H1 (cell line): Measurements from ENCODE around the gene RINT1. TPM values are rescaled to one million over a fixed set of nuclear protein-coding genes. Genes with fewer than 3 reads are reported as not detected.
A peak's percentile ranks its signal among the peaks of the same experiment; 100 is the strongest.

Source experiments
- CTCF ChIA-PET: fragments of 300-600 bp; sonication (Branson Sonifier 250); formaldehyde crosslinking; loops from one replicate; lab custom pipeline; 2021; ENCODE audit not compliant: partially characterized antibody; lab: Charles Lee
- POLR2A ChIA-PET: fragments of 300-600 bp; sonication (Branson Sonifier 250); formaldehyde crosslinking; loops from one replicate; lab custom pipeline; 2021; ENCODE audit warnings: inconsistent platforms; ENCODE audit not compliant: partially characterized antibody; lab: Charles Lee
- DNase-seq, 2 experiments: peaks; one replicate each; pipeline versions ENCODE4 v3.0.0 to v3.0.0-alpha.2; 2010 to 2022; ENCODE audit warnings: low spot score in 2 of 2, low read depth in 1 of 2, mixed read lengths in 1 of 2
- FAIRE-seq: peaks from 2 replicates; lab custom pipeline; 2011; peaks lifted over from hg19 to GRCh38; lab: Jason Lieb, UNC
- H2AFZ ChIP-seq: 2 replicates; pipeline ENCODE4 v1.8.1; 2012; ENCODE audit warnings: low read length, inconsistent platforms
- H2AK5ac ChIP-seq: 2 replicates; pipeline ENCODE4 v1.6.1; 2013; ENCODE audit warnings: low read depth, low read length
- H2BK120ac ChIP-seq: replicated peaks from 2 replicates; pipeline ENCODE3; 2013; ENCODE audit warnings: low read depth, low read length, inconsistent platforms
- H2BK12ac ChIP-seq: 2 replicates; pipeline ENCODE4 v1.6.1; 2013; ENCODE audit warnings: low read depth, low read length
- H2BK15ac ChIP-seq: 2 replicates; pipeline ENCODE4 v1.6.1; 2013; ENCODE audit warnings: low read length
- H2BK20ac ChIP-seq: 2 replicates; pipeline ENCODE4 v1.6.1; 2013; ENCODE audit warnings: low read length
- H2BK5ac ChIP-seq: 2 replicates; pipeline ENCODE4 v1.6.1; 2013; ENCODE audit warnings: low read depth, low read length
- H3K14ac ChIP-seq: 2 replicates; pipeline ENCODE4 v1.6.1; 2013; ENCODE audit warnings: inconsistent platforms; ENCODE audit not compliant: insufficient read length
- H3K18ac ChIP-seq: 2 replicates; pipeline ENCODE4 v1.6.1; 2013; ENCODE audit warnings: low read length; ENCODE audit errors: extremely low read depth
- H3K23ac ChIP-seq: 2 replicates; pipeline ENCODE4 v1.6.1; 2013; ENCODE audit warnings: inconsistent platforms; ENCODE audit not compliant: insufficient read length
- H3K23me2 ChIP-seq: 2 replicates; pipeline ENCODE4 v1.6.1; 2013; ENCODE audit warnings: low read depth, low read length
- H3K27ac ChIP-seq: 2 replicates; pipeline ENCODE4 v1.6.1; 2011; ENCODE audit warnings: low read depth, low read length, inconsistent platforms
- H3K27me3 ChIP-seq, 4 experiments: replicated peaks in 1 of 4; 1 replicate in 1 of 4; 2 replicates in 3 of 4; pipeline versions ENCODE4 v1.6.1 to v1.8.1; 2011 to 2013; ENCODE audit warnings: low read length in 3 of 4, mild to moderate bottlenecking in 3 of 4, inconsistent platforms in 2 of 4, mixed read lengths in 2 of 4, moderate library complexity in 1 of 4; ENCODE audit not compliant: control insufficient read depth in 3 of 4, insufficient read depth in 3 of 4; ENCODE audit errors: extremely low read depth in 1 of 4
- H3K36me3 ChIP-seq, 4 experiments: 2 replicates each; pipeline versions ENCODE4 v1.6.1 to v1.8.1; 2011 to 2013; ENCODE audit warnings: mild to moderate bottlenecking in 4 of 4, low read length in 3 of 4, moderate library complexity in 2 of 4, control low read depth in 1 of 4, inconsistent platforms in 1 of 4; ENCODE audit not compliant: insufficient read depth in 4 of 4, control insufficient read depth in 2 of 4
- H3K4ac ChIP-seq: replicated peaks from 2 replicates; pipeline ENCODE3; 2013; ENCODE audit warnings: low read length, low read depth, mixed read lengths, inconsistent platforms; ENCODE audit not compliant: insufficient read length
- H3K4me1 ChIP-seq, 4 experiments: replicated peaks in 1 of 4; 1 replicate in 1 of 4; 2 replicates in 3 of 4; pipeline versions ENCODE4 v1.6.1 to v1.8.1; 2011 to 2013; ENCODE audit warnings: low read length in 3 of 4, inconsistent platforms in 2 of 4, mixed read lengths in 1 of 4; ENCODE audit not compliant: insufficient read depth in 4 of 4, control insufficient read depth in 3 of 4
- H3K4me2 ChIP-seq, 2 experiments: 2 replicates each; pipeline versions ENCODE4 v1.6.1 to v1.8.1; 2011 to 2013; ENCODE audit warnings: low read depth in 2 of 2, low read length in 2 of 2, control low read depth in 1 of 2, inconsistent platforms in 1 of 2, mild to moderate bottlenecking in 1 of 2; ENCODE audit not compliant: insufficient read depth in 1 of 2
- H3K4me3 ChIP-seq, 4 experiments: fragments of 200-600, 300-600 bp in 1 of 4; sonication (generic), shearing (Covaris generic), sonication (Bioruptor Twin) in 1 of 4; 2 replicates each; pipeline versions ENCODE4 v1.5.1 to v1.8.1; 2011 to 2016; ENCODE audit warnings: low read length in 4 of 4, low read depth in 3 of 4, control low read depth in 2 of 4, inconsistent platforms in 2 of 4, mild to moderate bottlenecking in 2 of 4, mixed read lengths in 1 of 4, moderate library complexity in 1 of 4; ENCODE audit not compliant: insufficient read depth in 2 of 4; ENCODE audit errors: extremely low read depth in 1 of 4
- H3K56ac ChIP-seq: replicated peaks from 2 replicates; pipeline ENCODE3; 2013; ENCODE audit warnings: low read depth, mild to moderate bottlenecking, mixed read lengths, low read length, inconsistent platforms; ENCODE audit not compliant: insufficient read length
- H3K79me1 ChIP-seq: 2 replicates; pipeline ENCODE4 v1.6.1; 2013; ENCODE audit warnings: low read depth, low read length, control low read depth
- H3K79me2 ChIP-seq, 2 experiments: 2 replicates each; pipeline versions ENCODE4 v1.6.1 to v1.8.1; 2012 to 2013; ENCODE audit warnings: low read length in 2 of 2, mild to moderate bottlenecking in 2 of 2, inconsistent platforms in 1 of 2; ENCODE audit not compliant: insufficient read depth in 2 of 2, control insufficient read depth in 1 of 2
- H3K9ac ChIP-seq, 4 experiments: replicated peaks in 1 of 4; 1 replicate in 1 of 4; 2 replicates in 3 of 4; pipeline versions ENCODE4 v1.6.1 to v1.8.1; 2011 to 2013; ENCODE audit warnings: low read depth in 3 of 4, low read length in 3 of 4, control low read depth in 2 of 4, mild to moderate bottlenecking in 2 of 4, moderate library complexity in 2 of 4, inconsistent platforms in 1 of 4; ENCODE audit errors: extremely low read depth in 1 of 4
- H3K9me3 ChIP-seq, 2 experiments: 2 replicates each; pipeline versions ENCODE4 v1.6.1 to v1.8.1; 2012 to 2013; ENCODE audit warnings: mild to moderate bottlenecking in 2 of 2, moderate library complexity in 2 of 2, control low read depth in 1 of 2, inconsistent platforms in 1 of 2, low read depth in 1 of 2, low read length in 1 of 2, mixed read lengths in 1 of 2; ENCODE audit not compliant: insufficient read depth in 2 of 2
- H4K20me1 ChIP-seq, 2 experiments: replicated peaks in 1 of 2; 2 replicates each; pipeline versions ENCODE3 to v1.8.1; 2011 to 2013; ENCODE audit warnings: inconsistent platforms in 2 of 2, low read length in 2 of 2, mild to moderate bottlenecking in 1 of 2; ENCODE audit not compliant: insufficient read depth in 2 of 2, control insufficient read depth in 1 of 2
- H4K5ac ChIP-seq: 2 replicates; pipeline ENCODE4 v1.6.1; 2013; ENCODE audit warnings: low read length, low read depth, mixed read lengths, inconsistent platforms; ENCODE audit not compliant: insufficient read length
- H4K8ac ChIP-seq: 2 replicates; pipeline ENCODE4 v1.8.0; 2013; ENCODE audit warnings: mild to moderate bottlenecking, moderate library complexity, low read length, inconsistent platforms; ENCODE audit not compliant: insufficient read depth; ENCODE audit errors: extremely low read depth
- H4K91ac ChIP-seq: replicated peaks from 2 replicates; pipeline ENCODE3; 2013; ENCODE audit warnings: low read length, mixed read lengths, inconsistent platforms; ENCODE audit not compliant: insufficient read length
- ASH2L ChIP-seq: fragments of 200-600, 300-600 bp; sonication (generic); IDR thresholded peaks from one replicate; pipeline ENCODE4 v1.7.1; 2017; ENCODE audit warnings: low read length
- CREB1 ChIP-seq: IDR thresholded peaks from 2 replicates; pipeline ENCODE4 v1.6.1; 2012; ENCODE audit warnings: inconsistent platforms
- GTF2F1 ChIP-seq: IDR thresholded peaks from 2 replicates; pipeline ENCODE4 v1.6.1; 2012; ENCODE audit warnings: low read depth, low read length, improper control_type of control experiment, borderline replicate concordance
- NRF1 ChIP-seq: IDR thresholded peaks from 2 replicates; pipeline ENCODE4 v1.6.1; 2011; ENCODE audit warnings: mild to moderate bottlenecking, low read depth, low read length, improper control_type of control experiment
- POLR2AphosphoS5 ChIP-seq: IDR thresholded peaks from 2 replicates; pipeline ENCODE4 v1.6.1; 2011; ENCODE audit warnings: low read depth, low read length
- RAD21 ChIP-seq, 2 experiments: IDR thresholded peaks in 1 of 2; conservative IDR thresholded peaks in 1 of 2; 2 replicates each; pipeline ENCODE4 v1.6.1; 2011; ENCODE audit warnings: low read depth in 2 of 2, low read length in 2 of 2, improper control_type of control experiment in 1 of 2, inconsistent platforms in 1 of 2, mild to moderate bottlenecking in 1 of 2, moderate library complexity in 1 of 2
- RFX5 ChIP-seq: IDR thresholded peaks from 2 replicates; pipeline ENCODE4 v1.6.1; 2011; ENCODE audit warnings: low read depth, low read length, improper control_type of control experiment, borderline replicate concordance
- SIX5 ChIP-seq: IDR thresholded peaks from 2 replicates; pipeline ENCODE4 v1.6.1; 2011; ENCODE audit warnings: mild to moderate bottlenecking, low read depth, low read length
- SP1 ChIP-seq: IDR thresholded peaks from 2 replicates; pipeline ENCODE4 v1.6.1; 2011; ENCODE audit warnings: low read depth, low read length
- SUZ12 ChIP-seq: fragments of 200-600 bp; sonication (generic); IDR thresholded peaks from 2 replicates; pipeline ENCODE4 v1.6.1; 2012; ENCODE audit warnings: mild to moderate bottlenecking, inconsistent platforms, low read length, moderate library complexity, mixed read lengths
- TBP ChIP-seq: IDR thresholded peaks from 2 replicates; pipeline ENCODE4 v1.6.1; 2011; ENCODE audit warnings: low read depth, low read length, improper control_type of control experiment
- YY1 ChIP-seq: IDR thresholded peaks from 2 replicates; pipeline ENCODE4 v1.6.1; 2011; ENCODE audit warnings: low read depth, mild to moderate bottlenecking, low read length
- WGBS, 2 experiments: shearing (Covaris generic) in 1 of 2; methylation state at CpG; one replicate each; pipeline versions ENCODE4 v1.1.6 to v1.1.7; 2013 to 2015; ENCODE audit warnings: low lambda C conversion rate in 2 of 2, mixed read lengths in 2 of 2, inconsistent platforms in 1 of 2, low coverage in 1 of 2, missing lambda C conversion rate in 1 of 2; ENCODE audit not compliant: insufficient replicate concordance in 2 of 2, insufficient coverage in 1 of 2, insufficient read length in 1 of 2; ENCODE audit errors: extremely low coverage in 1 of 2, missing lambda C conversion rate in 1 of 2; 5-methylcytosine and 5-hydroxymethylcytosine counted together
- polyA plus RNA-seq, 7 experiments: library from polyadenylated mRNA; depleted of rRNA in 3 of 7; stranded (reverse) in 5 of 7; unstranded in 2 of 7; fragments of >200 nt in 5 of 7; fragments of 200-250 nt in 2 of 7; gene quantifications; 1 replicate in 5 of 7; 2 replicates in 1 of 7; 4 replicates in 1 of 7; pipeline versions ENCODE4 v1.2.1 to v1.2.3, GENCODE V29; 2011 to 2013; ENCODE audit warnings: missing spikeins in 2 of 7, mixed read lengths in 2 of 7
- total RNA-seq: library from RNA; stranded (reverse); fragmentation: NEBNext Ultra II Directional; extraction: Animal tissue kit (Norgen Biotek cat#: 25700); gene quantifications from 2 replicates; pipeline ENCODE4 v1.2.1, GENCODE V29; 2021

RINT1 gene
- total and polyA plus RNA-seq, 2 of the 8 experiments (the other 6 are each of a cell fraction or from before 2014, with no cell fraction given): 7.8 to 21.8 TPM

- H3K9me3 ChIP-seq: no peaks in the 10 kb centered on the region
- 4% methylated on average over 26 of the region's 96 CpGs; no CpG with 5 or more reads in 1 of the 2 experiments for WGBS, 2 experiments
- peak within 1 kb of the TSS; percentile 98 for H4K8ac ChIP-seq
- DNase-seq (peak; percentile 73 to 85), FAIRE-seq (no peak)
- peaks cover 6% of the 10 kb centered on the region for H3K23me2 ChIP-seq
- H2AFZ ChIP-seq: peak within 1 kb of the TSS; percentile 100
- H3K27ac ChIP-seq: peak within 1 kb of the TSS; percentile 84
- peaks cover 19 to 41% of the 10 kb centered on the region in 2 experiments for H3K79me2 ChIP-seq
- H3K4ac ChIP-seq: peak within 1 kb of the TSS; percentile 10
- H3K23ac ChIP-seq: no peak within 1 kb of the TSS
- H3K36me3 ChIP-seq: peaks cover 0 to 16% (median 2%) of the 10 kb centered on the region in 4 experiments; a peak in 2 of 8 replicates
- H2BK120ac ChIP-seq: peak within 1 kb of the TSS; percentile 77
- peak within 1 kb of the TSS; percentile 93 for H2BK5ac ChIP-seq
- peak within 1 kb of the TSS; percentile 99 for H4K91ac ChIP-seq
- peak within 1 kb of the TSS; percentile 70; the same call in 1 of the 2 replicates for H2AK5ac ChIP-seq
- peak within 1 kb of the TSS; percentile 70 to 94 (median 73) for H3K4me3 ChIP-seq
- H4K5ac ChIP-seq: peak within 1 kb of the TSS; percentile 94
- peak within 1 kb of the TSS; percentile 19; the same call in 1 of the 2 replicates for H2BK12ac ChIP-seq
- POLR2A ChIA-PET: interaction anchor here (0.9 to 7.9 kb wide), 7 partner anchors 10 to 555 kb away, joined by 3 to 77 read pairs (median 3); partner anchors contain the start of genes RINT1 and SRPK2
- H3K56ac ChIP-seq: no peak within 1 kb of the TSS
- H2BK20ac ChIP-seq: no peak within 1 kb of the TSS
- peaks cover 6% of the 10 kb centered on the region for H3K79me1 ChIP-seq
- H3K4me2 ChIP-seq: peak within 1 kb of the TSS; percentile 77 to 79
- no peak within 1 kb of the TSS for H2BK15ac ChIP-seq
- peaks cover 0 to 5% of the 10 kb centered on the region in 2 experiments for H4K20me1 ChIP-seq
- peaks cover 0 to 4% (median 2%) of the 10 kb centered on the region in 4 experiments; a peak in 2 of 7 replicates for H3K4me1 ChIP-seq
- H3K9ac ChIP-seq: peak within 1 kb of the TSS; percentile 79 to 98 (median 94)
- no peaks in the 10 kb centered on the region for H3K27me3 ChIP-seq
- CTCF ChIA-PET: interaction anchor here (0.7 to 3.8 kb wide), 3 partner anchors 10 to 398 kb away, joined by 3 to 35 read pairs (median 3); partner anchors contain the start of gene RINT1
- H3K18ac ChIP-seq: peak within 1 kb of the TSS; percentile 94
- peak within 1 kb of the TSS; percentile 9 for H3K14ac ChIP-seq
- TF ChIP-seq CREB1 (0 out of 2 replicates have a peak, but pooled peaks have one; percentile 33), POLR2AphosphoS5 (peak; percentile 96), SUZ12 (no peak), TBP (peak; percentile 75), SP1 (0 out of 2 replicates have a peak, but pooled peaks have one; percentile 14), NRF1 (no peak), SIX5 (no peak), GTF2F1 (no peak), YY1 (0 out of 2 replicates have a peak, but pooled peaks have one; percentile 23), RFX5 (no peak), ASH2L (peak; percentile 71), RAD21 (IDR thresholded peaks at IDR 0.05 in 1 of 2, conservative IDR thresholded peaks at IDR 0.05 in 1 of 2; ENCODE audit: low read depth in 2 of 2, low read length in 2 of 2) (no peak)
Observed at GRCh38 chr7:105521717-105522463, 10.1 kb upstream of the RINT1 start, which contains the start of gene PUS7. Gene PUS7, minus strand, starts transcription at chr7:105522271. Its CDS starts 13,759 bp downstream, at chr7:105508512.
